Posterior cingulate gyrus (tissue), 11 donors: Measurements from ENCODE around the gene SIX4.
"Not testable (repeated sequence)": the region's sequence is repeated elsewhere in the genome, so short reads cannot be mapped to it uniquely, and the experiment has no call there.

ENCODE experiments used
- DNase-seq, 10 donors: peaks; one replicate each; pipeline versions ENCODE4 v3.0.0 to v3.0.0-alpha.2; 2020 to 2021; ENCODE audit warnings: mixed read lengths in 3 of 10
- intact Hi-C: fragments of 100-400 bp; cut with DNase I; formaldehyde crosslinking; loops from one replicate; pipeline ENCODE4 v1.15.1; 2023

SIX4 gene

GRCh38 chr14:60723907-60724618 is at the start of gene SIX4:
Gene SIX4 (minus strand): TSS chr14:60724351. CDS start chr14:60724074, 277 bp downstream.
- peak; percentile 21 to 91 (median 70) for DNase-seq
- intact Hi-C loops, result no loop called here

DNA sequence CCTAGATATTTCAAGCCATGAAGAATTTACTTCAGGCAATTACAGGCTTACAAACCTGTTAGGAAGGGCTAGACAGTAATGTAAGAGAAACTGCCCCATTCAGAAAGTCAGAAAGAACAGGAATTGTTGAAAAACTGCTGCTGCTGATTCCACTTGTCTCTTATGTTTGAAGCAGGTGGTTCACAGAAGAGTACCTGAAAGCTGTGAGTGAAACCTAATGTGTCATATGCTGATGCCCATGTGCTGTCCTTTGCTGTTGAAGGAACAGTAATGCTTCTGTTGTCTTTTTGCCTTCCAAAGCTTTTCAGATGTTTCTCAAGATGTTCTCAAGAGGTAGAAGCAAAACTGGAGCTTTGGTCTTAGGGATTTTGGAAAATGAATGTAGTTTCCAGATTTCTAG is 49.4 kb upstream of the SIX4 start:
- no peak for DNase-seq
- intact Hi-C loops, result no loop called here

DNA sequence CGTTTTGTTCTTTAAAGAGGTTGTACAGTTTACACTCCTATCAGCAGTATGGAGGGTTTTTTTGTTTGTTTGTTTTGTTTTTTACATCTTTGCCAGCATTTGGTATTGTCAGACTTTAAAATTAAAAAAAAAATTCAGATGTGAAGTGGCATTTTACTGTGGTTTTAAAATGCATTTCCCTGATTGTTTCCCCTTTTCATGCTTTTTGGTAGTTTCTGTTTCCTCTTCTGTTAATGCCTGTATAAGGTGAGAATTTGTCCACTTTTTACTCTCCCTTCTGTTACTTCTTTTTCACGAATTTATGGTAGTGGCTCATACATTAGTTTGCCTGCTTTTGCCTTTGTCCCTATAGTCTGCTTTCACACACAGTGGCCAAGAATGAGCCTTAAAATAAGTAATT is 47.0 kb upstream of the SIX4 start:
- intact Hi-C loops, result no loop called here
- DNase-seq, result no peak

- no peak for DNase-seq
- intact Hi-C loops, result no loop called here
Measured at GRCh38 chr14:60768602-60769001, 44.5 kb upstream of the SIX4 start.

DNA sequence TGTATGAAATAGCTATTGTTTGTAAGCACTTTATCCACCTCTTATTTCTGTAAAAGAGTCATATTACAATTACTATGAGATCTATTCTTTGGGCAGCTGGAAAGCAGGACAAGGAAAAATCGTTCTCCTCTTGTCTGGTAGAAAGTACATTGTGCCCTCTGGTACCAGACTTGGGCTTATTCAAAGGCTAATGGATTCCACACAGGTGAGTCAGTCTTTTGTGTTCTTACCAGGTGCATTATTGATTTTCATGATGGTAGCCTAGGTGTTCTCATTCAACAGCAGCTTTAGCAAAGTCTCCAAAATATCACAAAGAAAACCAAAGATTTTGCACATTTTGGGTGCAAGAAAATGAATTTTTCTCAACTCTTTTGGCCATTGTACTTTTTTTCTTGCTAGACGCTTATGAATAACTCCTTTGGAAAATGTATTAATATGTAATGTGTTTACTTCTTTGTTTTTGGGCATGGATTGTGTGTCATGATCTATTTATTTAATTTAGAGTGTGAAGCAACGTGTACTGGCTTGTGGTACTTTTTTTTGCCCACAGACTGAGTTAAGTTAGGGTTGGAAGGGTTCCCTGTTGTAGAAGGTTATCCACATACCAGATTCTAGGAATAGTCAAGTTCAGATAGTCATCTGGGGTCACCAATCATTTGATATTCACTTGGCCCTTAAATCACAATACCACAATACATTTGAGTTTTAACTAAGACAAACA is 36.7 kb upstream of the SIX4 start:
- no peak for DNase-seq

GRCh38 chr14:60760209-60760608 is 36.1 kb upstream of the SIX4 start:
- DNase-seq, result no peak
- intact Hi-C loops, result no loop called here

More for the DNA sequence above, 36.7 kb upstream of the SIX4 start:
- intact Hi-C loops, result no loop called here

DNA sequence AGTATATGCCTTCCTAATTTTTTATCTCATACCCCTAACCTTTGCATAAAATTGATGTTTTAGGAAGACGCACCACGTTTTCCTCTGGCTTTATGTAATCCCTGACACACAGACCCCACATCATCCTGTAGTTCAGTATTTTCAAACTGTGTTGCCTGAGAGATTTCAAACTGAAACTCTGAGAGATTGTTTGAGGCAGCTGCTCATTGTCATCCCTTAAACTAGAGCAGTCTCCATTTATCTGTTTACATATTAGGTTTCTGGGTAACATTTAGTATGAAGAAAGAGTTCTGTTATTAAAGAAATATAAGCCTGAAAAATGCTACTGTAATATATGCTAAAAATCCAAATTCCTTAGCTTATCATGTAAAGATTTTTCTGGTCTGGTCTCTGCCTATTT is 34.7 kb upstream of the SIX4 start:
- intact Hi-C loops, result no loop called here
- no peak for DNase-seq

DNA sequence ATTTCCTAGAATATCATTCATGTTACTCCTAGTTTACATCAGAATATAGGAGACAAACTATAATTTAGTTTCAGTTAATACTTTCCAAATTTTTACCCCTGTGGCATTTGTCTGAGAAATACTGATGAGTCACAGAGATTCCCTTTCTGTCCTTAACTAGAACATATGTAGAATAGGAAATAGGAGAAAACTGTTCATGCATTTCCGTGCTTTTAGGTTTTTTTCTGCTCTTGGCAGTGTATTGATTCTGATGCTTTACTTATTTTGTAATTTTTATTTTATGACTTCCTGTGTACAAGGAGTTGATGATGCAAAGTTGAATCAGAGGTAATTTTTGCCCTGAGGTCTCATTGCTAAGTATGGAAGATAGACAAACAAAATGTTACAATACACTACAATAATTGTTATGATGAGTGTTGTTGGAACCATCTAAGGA is 33.4 kb upstream of the SIX4 start:
- intact Hi-C loops, result no loop called here
- no peak for DNase-seq

GRCh38 chr14:60756847-60757246 is 32.7 kb upstream of the SIX4 start:
- intact Hi-C loops, result no loop called here
- no peak for DNase-seq

DNA sequence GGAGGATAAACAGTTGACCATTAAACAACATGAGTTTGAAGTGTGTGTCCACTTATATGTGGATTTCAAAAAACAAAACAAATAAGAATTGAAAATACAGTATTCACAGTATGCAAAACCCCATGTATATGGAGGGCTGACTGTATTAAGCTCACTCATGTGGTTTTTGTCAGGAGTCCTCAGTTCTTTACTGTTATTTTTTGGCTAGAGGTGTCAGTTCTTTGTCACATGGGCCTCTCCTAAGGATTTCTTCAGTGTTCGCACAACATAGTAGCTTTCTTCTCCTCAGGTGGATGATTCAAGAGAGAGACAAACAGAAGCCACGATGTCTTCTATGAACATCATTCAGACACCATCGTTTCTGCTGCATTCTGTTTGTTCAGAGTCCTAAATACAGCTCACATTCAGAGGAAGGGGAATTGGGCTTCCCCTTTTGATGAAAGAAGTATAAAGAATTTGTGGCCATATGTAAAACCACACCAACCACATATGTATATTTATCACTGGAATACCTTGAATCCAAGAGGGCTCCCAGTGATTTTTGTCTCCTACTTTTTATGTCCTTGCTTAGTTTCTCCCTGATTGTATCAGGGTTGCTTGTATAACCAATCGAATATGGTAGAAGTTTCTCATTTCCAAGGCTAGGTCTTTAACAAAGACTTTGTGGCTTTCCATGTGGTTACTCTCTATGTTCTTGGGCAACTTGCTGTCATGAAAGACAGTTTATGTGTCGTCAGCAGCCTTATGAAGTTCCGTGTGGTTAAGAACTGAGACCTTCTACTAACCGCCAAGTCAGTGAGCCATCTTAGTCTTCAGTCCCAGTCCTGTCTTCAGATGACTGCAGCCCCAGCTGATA is 29.3 kb upstream of the SIX4 start:
- intact Hi-C loops, result no loop called here
- DNase-seq, result no peak

DNA sequence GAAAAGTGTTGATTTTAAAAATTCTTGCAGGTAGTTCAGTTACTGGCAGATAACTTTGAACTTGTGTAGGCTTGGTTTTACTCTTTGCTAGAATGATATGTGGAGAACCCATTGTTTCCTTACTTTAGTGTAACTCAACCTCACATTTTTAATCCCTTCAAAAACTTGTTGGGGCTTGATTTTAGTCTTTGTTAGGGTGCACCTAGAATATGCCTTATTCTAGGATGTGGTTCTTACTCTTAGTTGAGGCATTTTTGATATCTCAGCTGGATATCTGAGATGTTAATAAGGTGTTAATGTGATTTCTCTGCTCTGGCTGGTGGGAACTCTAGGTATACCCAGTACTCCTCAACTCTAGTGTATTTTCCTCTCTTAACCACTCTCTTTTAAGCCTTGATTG is 20.4 kb upstream of the SIX4 start:
- intact Hi-C loops, result no loop called here
- no peak for DNase-seq

DNA sequence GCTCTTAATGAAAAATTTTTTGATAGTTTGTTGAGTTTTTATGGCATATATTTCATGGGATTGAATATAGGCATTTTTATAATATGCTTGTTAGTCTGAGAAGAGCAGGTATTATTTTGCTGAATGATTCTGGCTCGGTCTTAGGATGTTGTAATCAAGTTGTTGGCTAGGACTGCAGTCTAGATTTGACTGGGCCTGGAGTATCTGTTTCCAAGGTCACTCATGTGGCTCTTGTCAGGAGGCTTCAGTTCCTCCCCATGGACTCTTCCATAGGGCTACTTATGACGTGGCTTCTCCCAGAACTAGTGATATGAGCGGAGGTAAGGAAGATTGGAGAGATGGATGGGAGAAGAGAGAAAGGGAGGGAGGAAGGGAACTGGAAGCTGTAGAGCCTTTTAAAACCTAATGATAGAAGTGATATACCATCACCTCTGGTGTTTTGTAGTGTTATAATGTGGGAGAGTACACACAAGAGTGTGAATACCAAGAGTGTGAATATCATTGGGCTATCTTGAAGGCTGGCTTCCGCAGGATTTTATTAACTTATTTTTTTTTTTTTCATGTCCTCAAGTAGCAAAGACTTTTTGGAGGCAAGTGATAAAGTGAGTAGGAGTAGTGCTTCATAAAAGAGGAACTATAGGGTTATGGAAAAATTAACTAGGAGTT is 14.8 kb upstream of the SIX4 start:
- no peak for DNase-seq
- intact Hi-C loops, result no loop called here

DNA sequence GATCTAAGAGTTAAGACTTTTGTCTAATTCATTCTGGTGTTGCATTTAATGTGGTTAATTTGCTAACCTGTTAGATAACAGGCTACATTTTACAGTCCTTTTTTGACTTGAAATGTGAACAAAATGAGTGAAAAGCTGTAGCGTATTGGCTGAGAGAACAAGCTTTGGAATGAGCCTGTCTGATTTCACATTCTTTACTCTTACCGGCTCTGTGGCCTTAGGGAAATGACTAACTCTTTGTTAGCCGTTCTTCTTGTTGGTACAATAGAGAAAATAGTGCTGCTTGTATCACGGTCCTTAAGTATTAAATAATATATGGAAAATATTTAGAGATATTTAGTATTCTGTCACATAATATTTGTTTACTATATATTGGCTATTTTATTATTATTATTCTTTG is 12.3 kb upstream of the SIX4 start:
- no peak for DNase-seq
- intact Hi-C loops, result no loop called here

DNA sequence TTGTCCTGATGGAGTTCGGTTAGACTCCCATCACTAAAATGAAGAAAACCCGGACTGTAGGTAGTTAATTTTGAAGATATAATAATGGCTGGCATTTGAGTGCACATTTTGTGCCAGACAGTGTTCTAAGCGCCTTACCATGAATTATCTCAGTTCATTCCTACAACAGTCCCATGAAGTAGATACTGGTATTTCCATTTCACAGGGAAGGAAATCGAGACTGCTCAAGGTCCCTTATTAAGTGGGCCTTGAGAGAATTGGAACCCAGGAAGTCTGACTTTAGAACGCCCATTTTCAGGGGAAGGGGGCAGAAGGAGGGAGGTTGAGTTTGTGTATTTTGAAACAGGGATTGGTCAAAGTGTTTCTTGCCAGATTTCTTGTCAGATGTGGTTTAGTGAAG is 11.3 kb upstream of the SIX4 start:
- DNase-seq, result no peak
- intact Hi-C loops, result no loop called here

DNA sequence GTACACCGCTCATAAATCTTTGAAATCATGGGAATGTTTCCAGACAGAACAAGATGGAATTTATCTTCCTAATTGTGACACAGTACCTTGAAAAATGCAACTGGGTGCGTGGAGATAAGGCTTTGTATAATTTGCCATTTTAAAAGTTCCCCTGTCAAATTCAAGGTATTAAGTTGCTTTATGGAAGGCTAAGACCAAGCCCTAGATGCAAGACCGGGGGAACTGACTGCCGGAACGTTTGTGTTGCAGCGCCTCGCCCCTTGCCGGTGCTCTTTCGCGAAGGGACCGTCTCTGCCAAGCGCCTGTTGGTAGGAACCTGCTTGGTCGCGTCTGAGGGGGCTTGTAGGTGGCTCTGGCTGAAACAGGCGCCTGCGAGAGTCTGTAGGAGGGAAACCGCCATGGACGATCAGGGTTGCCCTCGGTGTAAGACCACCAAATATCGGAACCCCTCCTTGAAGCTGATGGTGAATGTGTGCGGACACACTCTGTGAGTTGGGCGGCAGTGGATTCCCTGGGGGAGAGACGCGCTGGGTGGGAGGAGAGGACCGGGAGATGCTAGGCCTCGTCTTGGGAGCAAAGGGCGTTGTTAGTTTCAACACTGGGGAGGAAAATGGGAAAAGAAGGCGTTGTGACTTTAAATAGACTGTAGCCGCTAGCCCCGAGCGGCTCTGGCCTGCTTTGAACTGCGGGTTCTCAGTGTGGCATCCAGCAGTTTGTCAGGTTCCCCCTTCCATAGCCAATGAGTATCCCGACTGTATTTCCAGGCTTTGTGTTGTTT is 10.5 kb upstream of the SIX4 start, which contains the start of gene MNAT1:
Gene MNAT1, plus strand, starts transcription at position 297 of the 778 bp plus-strand sequence. Its CDS starts 102 bp downstream, at position 399.
- peak; percentile 78 to 97 (median 83) for DNase-seq
- intact Hi-C loops, result loop anchor here (1.0 kb wide), 1 partner anchor 247 kb away; the partner anchor contains the start of genes SLC38A6 and TRMT5

DNA sequence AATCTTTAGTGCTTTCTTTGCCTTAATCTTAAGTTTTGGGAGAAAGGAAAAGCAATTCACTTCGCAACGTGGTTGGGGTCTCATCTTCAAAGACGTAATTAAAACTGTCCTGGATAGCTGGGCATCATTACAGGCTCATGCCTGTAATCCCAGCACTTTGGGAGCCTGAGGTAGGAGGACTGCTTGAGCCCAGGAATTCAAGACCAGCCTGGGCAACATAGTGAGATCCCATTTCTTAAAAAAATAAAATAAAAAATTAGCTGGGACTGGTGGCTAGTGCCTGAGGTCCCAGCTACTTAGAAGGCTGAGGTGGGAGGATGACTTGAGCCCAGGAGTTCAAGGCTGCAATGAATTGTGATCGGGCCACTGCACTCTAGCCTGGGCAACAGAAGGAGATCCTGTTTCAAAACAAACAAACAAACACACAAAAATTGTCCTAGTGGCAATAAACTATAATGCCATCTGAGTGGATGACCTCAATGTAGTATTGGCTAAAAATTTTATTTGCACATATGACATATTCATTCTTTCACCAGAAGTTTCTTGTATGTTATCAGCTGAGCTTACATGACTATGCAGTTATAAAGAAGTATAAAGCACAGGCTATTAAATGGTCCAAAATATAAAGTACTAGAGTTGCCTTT is 8.8 kb upstream of the SIX4 start:
- DNase-seq, result no peak
- intact Hi-C loops, result no loop called here

DNA sequence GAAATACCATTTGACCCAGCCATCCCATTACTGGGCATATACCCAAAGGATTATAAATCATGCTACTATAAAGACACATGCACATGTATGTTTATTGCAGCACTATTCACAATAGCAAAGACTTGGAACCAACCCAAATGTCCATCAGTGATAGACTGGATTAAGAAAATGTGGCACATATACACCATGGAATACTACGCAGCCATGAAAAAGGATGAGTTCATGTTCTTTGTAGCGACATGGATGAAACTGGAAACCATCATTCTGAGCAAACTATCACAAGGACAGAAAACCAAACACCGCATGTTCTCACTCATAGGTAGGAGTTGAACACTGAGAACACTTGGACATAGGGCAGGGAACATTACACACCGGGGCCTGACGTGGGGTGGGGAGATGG is 7.1 kb upstream of the SIX4 start:
- DNase-seq, intact Hi-C loops: not testable (repeated sequence)

DNA sequence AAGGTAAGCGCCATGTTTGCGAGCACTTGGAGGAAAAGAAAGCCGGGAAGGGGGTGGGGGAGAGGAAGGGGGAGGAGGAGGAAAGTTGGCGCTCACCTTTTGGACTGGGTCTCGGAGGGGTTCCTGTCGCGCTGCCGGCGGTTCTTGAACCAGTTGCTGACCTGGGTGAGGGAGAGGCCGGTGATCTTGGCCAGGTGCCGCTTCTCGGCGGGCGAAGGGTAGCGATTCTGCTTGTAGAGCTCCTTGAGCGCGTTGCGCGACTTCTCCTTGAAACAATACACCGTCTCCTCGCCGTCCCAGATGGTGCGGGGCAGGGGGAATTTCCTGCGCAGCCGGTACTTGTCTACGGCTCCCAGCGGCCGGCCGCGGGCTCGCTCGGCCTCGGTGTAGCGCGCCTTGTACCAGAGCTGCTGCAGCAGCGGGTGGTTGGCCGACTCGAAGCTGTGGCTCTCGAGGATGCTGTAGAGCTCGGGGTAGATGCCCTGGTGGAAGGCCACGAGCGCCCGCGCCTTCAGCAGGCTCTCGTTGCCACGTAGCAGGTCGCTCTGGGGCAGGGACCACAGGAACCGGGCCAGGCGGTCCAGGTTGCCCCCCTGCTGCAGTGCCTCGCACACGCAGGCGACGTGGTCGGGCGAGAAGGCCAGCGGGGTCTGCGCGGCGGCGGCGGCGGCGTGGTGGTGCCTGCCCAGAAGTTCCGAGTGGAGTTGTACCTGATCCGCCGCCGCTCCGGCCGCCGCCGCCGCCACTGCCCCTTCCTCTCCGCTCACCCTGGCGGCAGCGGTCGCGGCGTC is 840 bp downstream of the SIX4 start:
- intact Hi-C loops, result no loop called here
- DNase-seq, result peak; percentile 16 to 89 (median 28)
